Measurements from ENCODE around the gene GDAP1L1.
A peak's percentile ranks its signal among the peaks of the same experiment; 100 is the strongest.
"Not testable (repeated sequence)": the region's sequence is repeated elsewhere in the genome, so short reads cannot be mapped to it uniquely, and the experiment has no call there.

Gene GDAP1L1

DNA sequence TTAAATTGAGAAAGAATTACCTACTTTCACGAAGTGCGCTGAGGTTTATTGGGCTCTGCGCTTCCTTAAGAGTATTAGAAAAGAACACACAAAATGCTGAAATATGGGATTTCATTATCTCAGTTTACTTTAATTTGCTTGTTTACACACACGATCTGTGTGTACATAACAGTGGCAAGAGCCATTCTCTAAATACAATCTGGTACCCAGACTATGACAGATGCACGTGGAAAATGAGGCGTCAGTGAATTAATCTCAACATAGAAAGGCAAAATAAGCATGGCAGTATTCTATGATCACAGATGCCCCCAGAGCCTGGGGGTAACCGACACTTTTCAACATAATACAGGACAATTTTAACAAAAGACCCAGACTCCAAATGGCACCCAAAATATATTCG is 55.6 kb downstream of the GDAP1L1 start:
- no peak for DNase-seq (ENCODE audit: low read depth)

DNA sequence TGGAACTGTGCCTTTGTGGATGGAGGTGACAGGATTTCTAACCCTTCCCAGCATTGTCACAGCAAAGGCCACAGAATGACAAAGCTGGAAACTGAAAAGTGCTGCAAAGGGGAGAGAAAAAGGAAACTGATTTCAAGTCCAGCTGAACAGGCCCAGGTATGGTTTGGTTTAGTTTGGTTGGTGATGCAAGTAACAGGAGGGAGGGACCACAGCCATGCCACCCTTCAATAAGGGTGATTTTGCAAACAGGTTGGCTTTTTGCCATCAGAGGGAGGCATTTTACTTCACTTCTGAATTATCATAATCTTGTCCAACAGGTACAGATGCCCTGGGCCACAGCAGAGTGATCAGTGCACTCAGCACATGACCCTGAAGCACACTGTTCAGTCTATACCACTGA is 57.3 kb downstream of the GDAP1L1 start:
- no peak for DNase-seq (ENCODE audit: low read depth)

DNA sequence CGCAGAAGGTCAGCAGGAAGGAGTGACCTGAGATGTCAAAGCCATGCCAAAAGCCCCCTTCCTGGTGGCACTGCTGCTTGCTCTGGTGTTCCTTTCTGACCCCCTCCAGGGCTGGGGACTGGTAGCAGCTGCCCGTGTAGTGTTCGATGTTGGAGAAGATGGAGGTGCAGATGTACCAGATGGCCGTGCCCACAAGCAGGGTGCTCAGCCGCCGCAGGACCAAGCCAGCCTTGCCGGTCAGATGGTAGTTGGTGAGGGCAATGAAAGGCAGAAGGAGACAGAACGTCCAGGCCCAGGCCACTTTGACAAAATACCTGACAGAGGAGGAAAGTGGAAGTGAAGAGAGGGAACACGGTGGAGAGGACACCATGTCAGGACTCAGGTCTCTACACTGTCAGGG is 59.8 kb downstream of the GDAP1L1 start:
- no peak for DNase-seq (ENCODE audit: low read depth)

DNA sequence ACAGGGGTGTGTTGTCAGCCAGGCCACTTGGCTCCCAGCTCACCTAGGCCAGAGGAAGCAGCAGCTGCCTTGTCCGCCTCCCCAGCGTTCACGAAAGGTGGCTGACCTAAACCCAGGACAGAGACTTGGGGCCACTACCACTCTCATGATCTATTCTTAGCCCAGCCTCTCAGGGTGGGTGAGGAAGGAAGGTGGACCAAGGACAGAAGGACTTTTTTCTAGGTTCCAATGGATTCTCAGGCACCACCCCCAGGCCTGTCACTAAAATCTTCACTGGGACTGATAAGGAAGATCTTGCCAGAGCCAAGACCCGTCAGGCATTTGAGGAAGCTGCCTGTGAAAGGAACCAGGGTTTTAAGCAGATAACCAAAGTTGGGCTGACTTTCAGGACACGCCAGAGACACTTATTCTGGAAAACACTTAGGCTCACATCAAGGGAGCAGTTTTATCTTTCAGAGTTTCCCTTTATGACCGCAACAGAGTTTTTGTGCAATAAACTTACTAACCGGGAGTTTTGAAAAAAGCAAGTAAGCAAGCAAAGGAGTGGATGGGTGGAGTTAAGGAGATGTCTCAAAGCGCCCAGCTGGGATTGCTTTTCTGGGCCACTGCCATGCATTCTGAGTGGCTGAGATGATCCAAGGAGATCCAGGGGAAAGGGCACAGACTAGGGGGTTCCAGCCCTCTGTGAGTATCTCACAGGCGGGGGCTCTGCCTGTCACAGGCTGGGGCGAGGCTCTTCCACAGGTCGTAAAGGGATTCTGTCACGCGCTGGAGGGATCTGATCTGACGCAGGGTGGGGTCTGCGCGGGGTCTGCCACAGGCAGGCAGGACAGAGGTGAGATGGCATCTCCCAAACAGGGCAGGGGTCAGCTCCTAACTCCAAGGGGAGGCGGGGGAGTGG is 62.9 kb downstream of the GDAP1L1 start:
- DNase-seq (ENCODE audit: low read depth), result peak; percentile 56

DNA sequence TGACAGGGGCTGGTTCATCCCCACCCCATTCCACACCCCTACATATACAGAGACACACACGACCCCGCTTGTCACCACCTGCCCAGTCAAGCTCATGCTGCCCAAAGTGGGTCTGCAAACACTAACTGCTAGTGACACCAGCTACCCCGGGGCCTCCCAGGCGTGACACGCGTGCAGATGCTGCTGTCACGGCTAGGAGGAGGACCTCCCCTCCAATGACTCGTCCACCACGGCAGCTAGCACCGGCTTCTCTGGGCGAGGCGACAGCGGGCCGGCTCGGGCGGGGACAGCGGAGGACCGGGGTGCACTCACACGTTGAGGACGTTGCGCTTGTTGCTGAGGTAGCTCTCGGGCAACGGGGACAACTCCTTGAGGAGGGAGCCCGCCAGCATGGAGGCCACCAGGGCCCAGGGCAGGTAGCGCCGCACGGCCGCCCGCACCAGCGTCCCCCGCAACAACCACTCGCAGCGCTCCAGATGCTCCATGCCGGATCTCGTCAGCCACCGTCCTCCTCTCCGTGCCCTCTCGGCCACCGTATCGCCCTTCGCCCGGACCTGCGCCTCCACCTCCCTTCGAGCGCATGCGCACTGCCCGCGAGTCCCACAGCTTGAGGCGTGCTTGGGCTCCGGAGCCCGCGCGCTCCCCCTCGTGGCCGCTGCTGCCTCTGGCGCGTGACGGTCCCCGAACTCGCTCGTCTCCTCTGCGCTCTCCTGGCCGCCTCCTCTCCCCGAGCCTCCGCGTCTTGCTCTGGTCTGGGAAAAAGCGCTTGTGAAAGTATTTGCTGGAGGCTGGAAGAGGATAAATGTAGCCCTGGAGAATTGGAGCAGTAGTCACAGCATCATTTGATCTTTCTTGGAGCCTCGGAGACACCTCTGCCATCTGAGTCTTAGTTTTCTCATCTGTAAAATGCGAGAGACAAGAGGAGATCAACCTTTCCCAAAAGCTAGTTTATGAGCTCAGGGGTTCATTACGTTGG is 63.8 kb downstream of the GDAP1L1 start, which contains the start of gene FITM2:
Gene FITM2 (minus strand): TSS at position 539 of the 976 bp plus-strand sequence. CDS start 54 bp downstream, at position 485.
- peak; percentile 93 for DNase-seq (ENCODE audit: low read depth)

DNA sequence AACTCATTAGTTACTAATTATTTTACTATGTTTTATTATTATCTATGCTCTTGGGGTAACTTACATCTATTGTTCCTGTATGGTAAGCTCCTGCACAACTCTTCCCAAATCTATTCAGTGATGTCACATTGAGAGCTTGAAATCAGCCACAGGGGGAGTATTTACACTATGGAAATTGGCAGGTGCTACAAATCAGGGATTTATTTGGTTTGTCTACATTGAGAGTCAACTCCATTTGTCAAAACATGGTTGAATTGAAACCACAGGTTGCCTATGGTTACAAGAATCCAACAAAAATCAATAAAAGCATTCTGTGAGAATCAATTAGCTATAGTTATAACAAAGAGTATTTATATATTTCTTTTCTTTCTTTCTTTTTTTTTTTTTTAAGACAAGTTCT is 67.8 kb downstream of the GDAP1L1 start:
- DNase-seq (ENCODE audit: low read depth), result no peak

DNA sequence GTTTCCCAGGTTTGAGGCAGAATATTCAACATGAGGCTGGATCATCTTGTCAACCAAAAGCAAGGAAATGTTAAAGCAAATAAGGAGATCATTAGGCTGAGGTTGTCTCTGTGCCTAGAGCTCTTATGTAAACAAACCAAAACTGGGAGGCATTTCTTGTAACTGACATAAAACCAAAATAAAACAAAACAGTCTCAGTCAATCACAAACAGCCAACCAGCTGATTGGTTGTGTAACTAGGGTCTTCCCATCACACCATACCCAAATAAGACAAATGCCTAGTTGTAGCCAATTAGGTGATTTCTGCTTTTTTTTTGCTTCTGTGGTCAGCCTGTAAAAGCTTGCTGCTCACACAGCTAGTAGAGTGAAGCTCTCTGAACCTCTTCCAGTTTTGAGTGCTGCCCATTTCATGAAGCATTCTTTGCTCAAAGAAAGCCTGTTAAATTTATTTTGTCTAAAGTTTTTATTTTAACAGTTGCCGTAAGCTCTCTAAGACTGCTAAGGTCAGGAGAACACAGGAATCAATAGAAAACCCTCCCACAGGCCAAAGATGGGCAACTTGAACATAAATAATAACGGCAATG is 72.8 kb downstream of the GDAP1L1 start:
- no peak for DNase-seq (ENCODE audit: low read depth)

DNA sequence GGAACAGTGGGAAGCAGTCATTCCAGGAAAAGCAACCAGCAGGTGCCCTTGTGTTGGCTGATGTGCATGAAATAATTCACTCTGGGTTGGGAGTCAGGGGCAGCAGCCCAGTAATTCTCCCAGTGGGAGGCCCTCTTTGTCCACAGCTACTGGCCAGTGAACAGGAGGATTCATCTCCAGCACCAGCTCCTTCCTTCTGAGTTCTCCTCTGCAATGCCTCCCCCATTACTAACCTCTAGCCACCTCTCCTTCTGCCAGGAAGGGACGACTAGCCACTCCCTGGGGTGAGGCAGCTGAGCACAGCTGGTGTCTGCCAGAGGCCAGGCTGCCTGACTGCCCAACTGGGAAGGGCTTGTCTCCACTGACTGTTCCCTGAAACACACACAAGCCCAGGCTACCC is 77.2 kb downstream of the GDAP1L1 start:
- DNase-seq (ENCODE audit: low read depth), result no peak

DNA sequence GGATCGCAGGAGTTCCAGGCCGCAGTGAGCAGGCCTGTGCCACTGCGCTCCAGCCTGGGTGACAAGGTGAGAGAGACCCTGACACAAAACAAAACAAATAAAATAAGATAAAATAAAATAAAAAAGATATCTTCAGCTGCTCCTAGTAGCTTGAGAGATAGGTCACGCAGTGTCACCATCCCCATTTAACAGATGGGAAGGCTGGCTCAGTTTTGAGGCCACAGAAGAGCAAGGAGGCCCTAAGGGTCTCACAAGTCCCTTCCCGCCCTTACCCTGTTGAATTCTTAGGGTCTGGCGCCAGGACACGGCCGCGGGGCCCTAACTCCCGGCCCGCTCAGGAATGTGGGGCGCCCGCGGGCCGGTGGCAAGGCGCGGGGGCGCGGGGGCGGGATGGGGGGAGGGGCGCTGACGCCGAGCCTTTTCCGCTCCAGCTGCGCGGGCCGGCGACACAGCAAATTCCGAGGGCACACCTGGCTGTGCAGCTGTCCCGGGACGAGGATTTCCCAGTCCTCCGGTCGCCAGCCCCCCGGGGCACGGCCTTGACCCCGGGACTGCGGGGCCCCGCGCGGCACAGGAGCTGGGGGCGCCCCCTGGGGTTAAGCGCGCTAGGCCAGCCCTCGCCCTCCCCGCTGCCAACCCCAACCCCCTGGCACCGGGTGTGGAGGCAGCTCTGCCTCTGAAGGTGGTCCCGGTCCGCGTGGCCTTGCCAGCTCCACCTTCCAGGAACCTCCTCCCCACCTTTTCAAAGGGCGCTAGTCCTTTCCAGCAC is 79.5 kb downstream of the GDAP1L1 start:
- no peak for DNase-seq (ENCODE audit: low read depth)

DNA sequence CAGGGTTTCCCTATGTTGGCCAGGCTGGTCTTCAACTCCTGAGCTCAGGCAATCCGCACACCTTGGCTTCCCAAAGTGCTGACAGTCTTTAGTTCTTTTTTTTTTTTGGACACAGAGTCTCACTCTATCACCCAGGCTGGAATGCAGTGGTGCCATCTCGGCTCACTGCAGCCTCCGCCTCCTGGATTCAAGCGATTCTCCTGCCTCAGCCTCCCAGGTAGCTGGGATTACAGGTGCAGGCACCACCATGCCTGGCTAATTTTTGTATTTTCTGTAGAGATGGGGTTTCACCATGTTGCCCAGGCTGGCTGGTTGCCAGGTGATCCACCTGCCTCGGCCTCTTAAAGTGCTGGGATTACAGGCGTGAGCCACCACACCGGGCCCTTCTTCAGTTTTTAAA is 80.6 kb downstream of the GDAP1L1 start:
- not testable (repeated sequence) for DNase-seq (ENCODE audit: low read depth)

DNA sequence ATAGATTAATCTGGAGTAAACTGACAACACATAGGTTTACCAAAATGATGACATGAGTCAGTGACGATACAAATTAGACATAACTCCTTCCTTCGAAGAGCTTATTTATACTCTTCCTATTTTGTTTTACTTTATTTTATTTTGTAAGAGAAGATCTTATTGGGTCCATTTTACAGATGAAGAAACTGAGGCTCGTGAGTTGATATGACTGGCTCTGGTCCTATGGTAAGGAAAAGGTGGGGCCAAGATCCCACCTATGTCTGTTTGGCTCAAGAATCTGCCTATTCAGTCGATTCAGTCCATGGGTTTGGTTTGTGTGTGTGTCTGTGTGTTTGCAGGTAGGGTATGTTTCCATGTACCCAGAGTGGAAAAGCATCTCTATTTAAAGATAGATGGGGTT is 81.3 kb downstream of the GDAP1L1 start:
- DNase-seq (ENCODE audit: low read depth), result no peak

All from stromal cell of bone marrow (primary cell).